Panc1 (cell line): ENCODE results near the gene CPEB1. TPM values are rescaled to one million over a fixed set of nuclear protein-coding genes. Genes with fewer than 3 reads are reported as not detected.

ENCODE experiments used
- ATAC-seq: fragments of 200-7000 bp; cut with Tn5 transposase; 2 replicates; pipeline ENCODE4 v1.9.1; 2020; ENCODE audit warnings: mild to moderate bottlenecking, moderate library complexity
- BruUV-seq: library from RNA; stranded (reverse); fragments of 400-500 nt; replicated peaks from 2 replicates; lab custom pipeline; 2021; lab: Mats Ljungman, UMichigan
- CTCF ChIA-PET: fragments of 300-600 bp; sonication (Branson Sonifier 250); formaldehyde crosslinking; loops from one replicate; lab custom pipeline; 2022; ENCODE audit warnings: antibody characterized with exemption; lab: Charles Lee
- POLR2A ChIA-PET: fragments of 300-600 bp; sonication (Branson Sonifier 250); formaldehyde crosslinking; loops from one replicate; lab custom pipeline; 2022; ENCODE audit warnings: antibody characterized with exemption; lab: Charles Lee
- DNase-seq: peaks from one replicate; pipeline ENCODE4 v3.0.0-alpha.2; 2010; ENCODE audit warnings: low read depth, low spot score
- H3K27ac ChIP-seq: 2 replicates; pipeline ENCODE4 v1.5.1; 2011; ENCODE audit warnings: mild to moderate bottlenecking, low read length, inconsistent platforms
- H3K27me3 ChIP-seq: fragments of 200-500 bp; sonication (Bioruptor generic); 2 replicates; pipeline ENCODE4 v1.6.0; 2014; ENCODE audit warnings: low read length, inconsistent platforms; ENCODE audit not compliant: control insufficient read depth, insufficient read depth
- H3K36me3 ChIP-seq: fragments of 200-500 bp; sonication (Bioruptor generic); 2 replicates; pipeline ENCODE4 v1.5.1; 2014; ENCODE audit warnings: inconsistent platforms, mild to moderate bottlenecking, low read length, moderate library complexity; ENCODE audit not compliant: control insufficient read depth, insufficient read depth
- H3K4me1 ChIP-seq: 2 replicates; pipeline ENCODE4 v1.5.1; 2011; ENCODE audit warnings: inconsistent platforms, mild to moderate bottlenecking, low read length, moderate library complexity; ENCODE audit not compliant: control insufficient read depth, insufficient read depth
- H3K4me3 ChIP-seq, 2 experiments: 2 replicates each; pipeline ENCODE4 v1.5.1; 2011 to 2012; ENCODE audit warnings: low read depth in 2 of 2, low read length in 2 of 2, mild to moderate bottlenecking in 2 of 2, inconsistent platforms in 1 of 2, moderate library complexity in 1 of 2
- H3K9me3 ChIP-seq: fragments of 200-500 bp; sonication (Bioruptor generic); 2 replicates; pipeline ENCODE4 v1.5.1; 2014; ENCODE audit warnings: low read depth, mild to moderate bottlenecking, inconsistent platforms, low read length, moderate library complexity; ENCODE audit not compliant: control insufficient read depth, insufficient read depth
- CTCF ChIP-seq: fragments of 450-650 bp; IDR thresholded peaks from 2 replicates; pipeline ENCODE4 v1.5.1; 2017; ENCODE audit warnings: mild to moderate bottlenecking
- POLR2AphosphoS5 ChIP-seq: IDR thresholded peaks from 2 replicates; pipeline ENCODE4 v1.6.1; 2012; ENCODE audit warnings: mild to moderate bottlenecking, low read depth, low read length, moderate library complexity
- REST ChIP-seq, 2 experiments: IDR thresholded peaks; 2 replicates each; pipeline ENCODE4 v1.6.1; 2011 to 2012; ENCODE audit warnings: low read depth in 2 of 2, control low read depth in 1 of 2, low read length in 1 of 2, mild to moderate bottlenecking in 1 of 2, moderate library complexity in 1 of 2; ENCODE audit not compliant: insufficient read depth in 1 of 2
- SIN3A ChIP-seq: IDR thresholded peaks from 2 replicates; pipeline ENCODE4 v1.6.1; 2012; ENCODE audit warnings: low read depth, mild to moderate bottlenecking, low read length, moderate library complexity, borderline replicate concordance; ENCODE audit not compliant: insufficient read depth
- TCF7L2 ChIP-seq: IDR thresholded peaks from 2 replicates; pipeline ENCODE4 v1.6.1; 2011; ENCODE audit warnings: mild to moderate bottlenecking, low read depth, low read length, inconsistent platforms
- in situ Hi-C: cut with HindIII; loops from 2 replicates; pipeline ENCODE4 v1.10.0; 2016; ENCODE audit warnings: low sequenced_read_pairs, low pct_unique_long_range_greater_than_20kb
- intact Hi-C: fragments of 100-400 bp; cut with micrococcal nuclease; formaldehyde crosslinking; loops from one replicate; pipeline ENCODE4 v1.10.0; 2022; ENCODE audit not compliant: unreplicated experiment
- total RNA-seq: library from RNA; stranded (reverse); gene quantifications from one replicate; pipeline ENCODE4 v1.2.1, GENCODE V29; 2021; ENCODE audit not compliant: unreplicated experiment

The CPEB1 gene
- total RNA-seq, 1 experiment from 2014 or later, result 19.5 TPM

GRCh38 chr15:82558502-82558901, 88.7 kb downstream of the CPEB1 start:
- intact Hi-C loops (no loop called here), in situ Hi-C loops (no loop called here)
- Histone ChIP-seq H3K27ac (no peak overlapping the region), H3K27me3 (no peaks in the 10 kb centered on the region), H3K4me1 (no peaks in the 10 kb centered on the region), H3K36me3 (no peaks in the 10 kb centered on the region), H3K9me3 (no peaks in the 10 kb centered on the region), H3K4me3 (no peak overlapping the region)
- POLR2A ChIA-PET, result no interaction called here
- no peak for TF ChIP-seq TCF7L2
- TF ChIP-seq REST (IDR thresholded peaks at IDR 0.05; ENCODE audit: insufficient read depth in 1 of 2, low read depth in 2 of 2, low read length in 1 of 2), result no peak
- TF ChIP-seq SIN3A, result no peak
- no peak for TF ChIP-seq POLR2AphosphoS5
- TF ChIP-seq CTCF, result no peak
- DNase-seq, result no peak
- no peak for ATAC-seq
- CTCF ChIA-PET, result no interaction called here
- BruUV-seq, result no TSS peak

- CTCF ChIA-PET, result no interaction called here
- Histone ChIP-seq H3K4me3 (no peak overlapping the region), H3K4me1 (peaks cover 4% of the 10 kb centered on the region; the same call in 1 of the 2 replicates), H3K9me3 (no peaks in the 10 kb centered on the region), H3K27ac (no peak overlapping the region), H3K36me3 (no peaks in the 10 kb centered on the region), H3K27me3 (no peaks in the 10 kb centered on the region)
- no TSS peak for BruUV-seq
- POLR2A ChIA-PET, result no interaction called here
- DNase-seq (no peak), ATAC-seq (no peak)
- intact Hi-C loops (no loop called here), in situ Hi-C loops (no loop called here)
- TF ChIP-seq REST (IDR thresholded peaks at IDR 0.05; ENCODE audit: insufficient read depth in 1 of 2, low read depth in 2 of 2, low read length in 1 of 2), result no peak
- no peak for TF ChIP-seq SIN3A
- TF ChIP-seq CTCF, result no peak
- no peak for TF ChIP-seq POLR2AphosphoS5
- no peak for TF ChIP-seq TCF7L2
Measured at GRCh38 chr15:82556315-82557035, 90.7 kb downstream of the CPEB1 start.
